ENCODE data around the gene FAM13B.

FAM13B gene

DNA sequence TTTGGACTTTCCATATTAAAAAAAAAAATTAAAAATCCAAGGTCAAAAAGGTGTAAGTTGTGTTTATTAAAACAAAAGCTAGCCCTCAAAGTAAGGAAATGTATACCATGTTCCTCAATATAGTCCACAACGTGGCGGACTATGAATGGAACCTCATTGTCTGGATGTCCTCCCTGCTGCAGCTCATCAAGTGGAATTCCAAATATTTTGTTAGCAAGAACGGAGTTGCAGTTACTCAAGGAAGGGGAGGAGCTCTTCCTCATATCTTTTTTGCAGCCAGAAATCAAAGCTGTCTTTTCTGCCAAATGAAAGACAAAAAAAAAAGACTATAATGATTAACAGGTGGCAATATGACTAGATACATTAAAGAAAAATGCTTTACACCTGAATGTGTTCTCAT lies 14.0 kb downstream of the FAM13B start:
- TF ChIP-seq, protein P1, sequence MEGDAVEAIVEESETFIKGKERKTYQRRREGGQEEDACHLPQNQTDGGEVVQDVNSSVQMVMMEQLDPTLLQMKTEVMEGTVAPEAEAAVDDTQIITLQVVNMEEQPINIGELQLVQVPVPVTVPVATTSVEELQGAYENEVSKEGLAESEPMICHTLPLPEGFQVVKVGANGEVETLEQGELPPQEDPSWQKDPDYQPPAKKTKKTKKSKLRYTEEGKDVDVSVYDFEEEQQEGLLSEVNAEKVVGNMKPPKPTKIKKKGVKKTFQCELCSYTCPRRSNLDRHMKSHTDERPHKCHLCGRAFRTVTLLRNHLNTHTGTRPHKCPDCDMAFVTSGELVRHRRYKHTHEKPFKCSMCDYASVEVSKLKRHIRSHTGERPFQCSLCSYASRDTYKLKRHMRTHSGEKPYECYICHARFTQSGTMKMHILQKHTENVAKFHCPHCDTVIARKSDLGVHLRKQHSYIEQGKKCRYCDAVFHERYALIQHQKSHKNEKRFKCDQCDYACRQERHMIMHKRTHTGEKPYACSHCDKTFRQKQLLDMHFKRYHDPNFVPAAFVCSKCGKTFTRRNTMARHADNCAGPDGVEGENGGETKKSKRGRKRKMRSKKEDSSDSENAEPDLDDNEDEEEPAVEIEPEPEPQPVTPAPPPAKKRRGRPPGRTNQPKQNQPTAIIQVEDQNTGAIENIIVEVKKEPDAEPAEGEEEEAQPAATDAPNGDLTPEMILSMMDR (conservative IDR thresholded peaks at IDR 0.05): no peak

DNA sequence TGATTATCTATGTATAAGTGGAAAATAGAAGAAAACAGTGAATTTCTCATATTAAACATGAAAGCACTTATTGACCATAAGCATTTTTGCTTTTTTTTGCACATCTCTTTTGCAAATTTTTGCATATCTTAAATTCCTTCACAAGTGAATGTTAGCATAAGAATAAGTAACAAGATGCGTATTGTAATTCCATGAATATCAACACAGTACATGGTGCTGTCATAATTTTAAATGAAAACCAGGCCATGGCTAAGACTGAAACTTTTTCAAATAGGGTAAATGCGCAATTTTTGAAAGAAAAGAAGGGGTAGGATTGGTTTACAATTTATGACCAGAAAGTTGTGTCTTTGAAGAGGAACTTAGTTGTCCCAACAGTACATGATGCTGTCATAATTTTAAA lies 17.0 kb downstream of the FAM13B start:
- TF ChIP-seq, protein P1 (conservative IDR thresholded peaks at IDR 0.05): no peak
- no peak overlapping the region for H3K27ac ChIP-seq

More for the DNA sequence above, 14.0 kb downstream of the FAM13B start:
- no peak overlapping the region for H3K27ac ChIP-seq

DNA sequence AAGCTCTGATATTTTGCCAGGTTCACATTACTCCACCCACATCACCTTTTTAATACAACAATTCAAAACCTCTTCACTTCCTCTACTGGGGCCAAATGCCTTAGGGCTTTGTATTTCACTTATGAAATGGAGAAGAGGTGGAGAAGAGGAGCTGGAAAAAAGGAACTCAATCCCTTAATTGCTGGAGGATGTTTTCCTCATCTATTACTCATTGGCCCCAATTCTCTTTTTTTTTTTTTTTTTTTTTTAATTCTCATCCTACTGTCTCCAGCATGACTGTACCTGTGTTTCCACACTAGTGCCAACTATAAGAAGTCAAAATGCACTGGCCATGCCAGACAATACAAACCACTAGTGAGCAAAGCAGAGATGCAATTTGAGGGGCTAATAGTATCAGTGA lies 20.9 kb downstream of the FAM13B start:
- TF ChIP-seq, protein P1 (conservative IDR thresholded peaks at IDR 0.05): no peak
- H3K27ac ChIP-seq: no peak overlapping the region

DNA sequence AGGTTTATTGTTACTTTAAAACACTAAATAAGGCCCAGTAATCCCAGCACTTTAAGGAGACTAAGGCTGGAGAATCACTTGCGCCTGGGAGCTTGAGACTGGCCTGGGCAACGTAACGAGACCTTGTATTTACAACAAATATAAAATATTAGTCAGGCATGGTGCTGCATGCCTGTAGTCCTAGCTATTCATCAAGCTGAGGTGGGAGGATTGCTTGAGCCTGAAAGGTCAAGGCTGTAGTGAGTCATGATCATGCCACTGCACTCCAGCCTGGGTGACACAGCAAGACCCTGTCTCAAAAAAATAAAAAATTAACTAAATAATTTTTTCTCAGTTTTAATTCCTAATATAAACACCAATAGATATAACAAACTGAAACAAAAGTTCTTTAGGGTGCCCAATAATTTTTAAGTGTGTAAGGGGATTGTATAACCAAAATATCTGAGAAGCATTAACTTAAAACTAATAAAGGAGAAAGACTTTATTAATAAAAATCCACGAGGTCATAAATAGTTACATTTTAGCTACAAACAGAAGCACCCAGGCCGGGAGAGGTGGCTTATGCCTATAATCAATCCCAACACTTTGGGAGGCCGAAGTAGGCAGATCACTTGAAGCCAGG lies 32.7 kb downstream of the FAM13B start:
- TF ChIP-seq, protein P1 (conservative IDR thresholded peaks at IDR 0.05): no peak
- no peak overlapping the region for H3K27ac ChIP-seq

DNA sequence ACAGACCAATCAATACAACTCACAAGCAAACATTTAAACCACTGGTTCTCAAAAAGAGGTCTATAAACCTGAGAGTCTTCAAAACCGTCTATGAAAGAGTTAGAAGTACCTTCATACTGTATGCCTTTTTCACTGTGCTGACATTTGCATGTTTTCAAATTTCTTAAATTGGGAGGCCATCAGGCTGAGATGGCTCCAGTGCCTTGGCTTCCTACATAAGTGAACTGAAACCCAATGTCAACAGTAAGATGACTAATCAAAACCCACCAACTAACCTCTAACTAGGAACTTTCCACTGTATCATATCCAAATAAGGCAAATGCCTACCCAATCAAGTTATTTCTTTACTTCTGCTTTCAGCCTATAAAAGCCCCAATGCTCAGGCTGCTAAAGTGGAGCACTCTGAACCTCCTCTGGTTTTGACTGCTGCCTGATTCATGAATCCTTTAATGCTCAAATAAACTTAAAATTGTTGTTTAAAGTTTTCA lies 35.1 kb downstream of the FAM13B start:
- no peak overlapping the region for H3K27ac ChIP-seq
- TF ChIP-seq, protein P1 (conservative IDR thresholded peaks at IDR 0.05): no peak

DNA sequence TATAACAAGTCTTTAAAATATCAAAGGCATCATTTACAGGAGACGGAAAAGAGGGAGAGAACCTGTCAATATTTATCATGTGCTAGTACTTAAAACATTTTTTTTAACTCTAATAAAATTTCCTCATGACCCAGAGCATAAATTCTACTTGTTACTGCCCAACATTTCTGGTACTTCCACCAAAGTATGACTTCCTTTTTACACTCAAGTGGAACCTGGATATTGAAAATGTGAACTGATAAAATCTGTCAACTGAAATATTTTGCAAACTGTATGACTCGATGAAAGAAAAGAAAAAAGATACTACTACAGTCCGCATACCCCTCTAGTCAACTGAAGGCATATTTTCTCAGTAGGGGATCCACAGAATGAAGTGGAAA lies 37.1 kb downstream of the FAM13B start:
- TF ChIP-seq, protein P1 (conservative IDR thresholded peaks at IDR 0.05): no peak
- 0 out of 2 replicates have a peak overlapping the region, but pooled peaks have one; percentile 0 for H3K27ac ChIP-seq

DNA sequence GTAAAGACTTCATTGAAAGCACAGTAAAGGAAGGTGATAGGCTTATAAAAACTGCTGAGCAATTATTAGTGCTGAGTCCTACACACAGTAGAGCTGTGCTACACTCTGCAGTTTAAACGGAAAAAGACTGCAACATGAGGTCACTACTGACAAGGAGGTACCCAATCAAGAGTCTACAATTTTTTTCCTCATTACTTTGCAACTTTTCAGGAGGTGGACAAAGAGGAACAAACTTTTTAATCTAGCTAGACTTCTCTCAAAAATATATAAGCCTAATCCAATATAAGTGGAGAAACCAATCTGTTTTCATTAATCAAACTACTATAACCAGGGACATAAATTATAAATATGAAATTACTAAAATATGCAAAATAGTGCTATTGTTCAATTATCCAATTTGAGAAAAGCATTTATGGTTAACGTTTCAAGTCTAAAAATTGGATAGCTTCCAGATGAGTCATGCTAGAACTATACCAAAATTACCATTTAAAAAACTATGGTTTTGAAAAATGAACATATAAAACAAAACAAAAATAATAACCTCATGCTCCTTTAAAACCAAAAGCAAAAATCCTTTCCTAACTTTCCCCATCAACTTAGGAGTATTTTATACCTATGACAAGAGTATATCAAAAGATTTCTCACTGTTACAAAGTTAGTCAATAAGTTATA lies 37.7 kb downstream of the FAM13B start:
- H3K27ac ChIP-seq: no peak overlapping the region
- TF ChIP-seq, protein P1 (conservative IDR thresholded peaks at IDR 0.05): no peak
